Right ventricle myocardium superior (tissue), 1 donor: Measurements from ENCODE around the gene APBA2. TPM values are rescaled to one million over a fixed set of nuclear protein-coding genes. Genes with fewer than 3 reads are reported as not detected.

Source experiments
- ATAC-seq: fragments of 200-7000 bp; cut with Tn5 transposase; one replicate; pipeline ENCODE4 v1.9.1; 2020; ENCODE audit warnings: mild to moderate bottlenecking; ENCODE audit not compliant: poor library complexity
- DNase-seq: peaks from one replicate; pipeline ENCODE4 v3.0.0-alpha.2; 2020
- intact Hi-C: fragments of 100-400 bp; cut with DNase I; formaldehyde crosslinking; loops from one replicate; pipeline ENCODE4 v1.11.2; 2022
- total RNA-seq: library from RNA; stranded (reverse); fragmentation: NEBNext Ultra II Directional; extraction: Animal tissue kit (Norgen Biotek cat#: 25700); gene quantifications from one replicate; pipeline ENCODE4 v1.2.1, GENCODE V29; 2021
- donor health status: DM: no; HTN: yes; CAD: no; lungs with severe emphysema.

APBA2 gene
- total RNA-seq, 1 donor from 2014 or later: 1.9 TPM

GRCh38 chr15:29107971-29108645 lies 222.3 kb downstream of the APBA2 start:
- no peak for ATAC-seq
- intact Hi-C loops: no loop called here
- peak; percentile 36 for DNase-seq

- intact Hi-C loops: no loop called here
- DNase-seq: no peak
- no peak for ATAC-seq
These were observed 224.0 kb downstream of the APBA2 start for GRCh38 chr15:29109762-29110161.

GRCh38 chr15:29110176-29110575 lies 224.4 kb downstream of the APBA2 start:
- ATAC-seq (no peak), DNase-seq (no peak)

GRCh38 chr15:29110733-29111132 lies 225.0 kb downstream of the APBA2 start:
- no peak for ATAC-seq

More at GRCh38 chr15:29110176-29110575, 224.4 kb downstream of the APBA2 start:
- intact Hi-C loops: no loop called here

GRCh38 chr15:29111705-29112281 lies 226.0 kb downstream of the APBA2 start:
- DNase-seq (no peak), ATAC-seq (no peak)
- intact Hi-C loops: no loop called here

More at GRCh38 chr15:29110733-29111132, 225.0 kb downstream of the APBA2 start:
- intact Hi-C loops: no loop called here
- no peak for DNase-seq

- intact Hi-C loops: no loop called here
- ATAC-seq: no peak
- no peak for DNase-seq
These were observed 227.8 kb downstream of the APBA2 start for GRCh38 chr15:29113336-29114220.

- intact Hi-C loops: no loop called here
- no peak for DNase-seq
- ATAC-seq: peak; percentile 11
These were observed 228.7 kb downstream of the APBA2 start for GRCh38 chr15:29114221-29115092.

GRCh38 chr15:29115093-29115991 lies 229.6 kb downstream of the APBA2 start:
- DNase-seq: no peak
- intact Hi-C loops: no loop called here

GRCh38 chr15:29116970-29117700 lies 231.4 kb downstream of the APBA2 start:
- DNase-seq: no peak
- intact Hi-C loops: no loop called here
- ATAC-seq: no peak

More at GRCh38 chr15:29115093-29115991, 229.6 kb downstream of the APBA2 start:
- ATAC-seq: peak; percentile 41

- ATAC-seq: no peak
These were observed 232.0 kb downstream of the APBA2 start for GRCh38 chr15:29117778-29118177.

GRCh38 chr15:29119847-29120246 lies 234.1 kb downstream of the APBA2 start:
- DNase-seq (no peak), ATAC-seq (no peak)
- intact Hi-C loops: no loop called here

More at GRCh38 chr15:29117778-29118177, 232.0 kb downstream of the APBA2 start:
- no peak for DNase-seq
- intact Hi-C loops: no loop called here

- intact Hi-C loops: no loop called here
- DNase-seq: peak; percentile 24
These were observed 235.0 kb downstream of the APBA2 start for GRCh38 chr15:29120593-29121368.

GRCh38 chr15:29121369-29121656 lies 235.5 kb downstream of the APBA2 start:
- ATAC-seq (no peak), DNase-seq (no peak)
- intact Hi-C loops: no loop called here

More at GRCh38 chr15:29120593-29121368, 235.0 kb downstream of the APBA2 start:
- ATAC-seq: no peak

- DNase-seq (peak; percentile 10), ATAC-seq (no peak)
- intact Hi-C loops: no loop called here
These were observed 236.1 kb downstream of the APBA2 start for GRCh38 chr15:29121907-29122306.

GRCh38 chr15:29122506-29122905 lies 236.7 kb downstream of the APBA2 start:
- intact Hi-C loops: no loop called here
- DNase-seq (peak; percentile 10), ATAC-seq (no peak)

- ATAC-seq (no peak), DNase-seq (peak; percentile 10)
These were observed 237.4 kb downstream of the APBA2 start for GRCh38 chr15:29123171-29123570.

More at GRCh38 chr15:29123171-29123570, 237.4 kb downstream of the APBA2 start:
- intact Hi-C loops: no loop called here
